Panc1 (cell line): ENCODE data around the gene TRABD2A.

Experiments used
- CTCF ChIP-seq: fragments of 450-650 bp; IDR thresholded peaks from 2 replicates; pipeline ENCODE4 v1.5.1; 2017; ENCODE audit warnings: mild to moderate bottlenecking
- POLR2AphosphoS5 ChIP-seq: IDR thresholded peaks from 2 replicates; pipeline ENCODE4 v1.6.1; 2012; ENCODE audit warnings: mild to moderate bottlenecking, low read depth, low read length, moderate library complexity
- REST ChIP-seq, 2 experiments: IDR thresholded peaks; 2 replicates each; pipeline ENCODE4 v1.6.1; 2011 to 2012; ENCODE audit warnings: low read depth in 2 of 2, control low read depth in 1 of 2, low read length in 1 of 2, mild to moderate bottlenecking in 1 of 2, moderate library complexity in 1 of 2; ENCODE audit not compliant: insufficient read depth in 1 of 2
- SIN3A ChIP-seq: IDR thresholded peaks from 2 replicates; pipeline ENCODE4 v1.6.1; 2012; ENCODE audit warnings: low read depth, mild to moderate bottlenecking, low read length, moderate library complexity, borderline replicate concordance; ENCODE audit not compliant: insufficient read depth
- TCF7L2 ChIP-seq: IDR thresholded peaks from 2 replicates; pipeline ENCODE4 v1.6.1; 2011; ENCODE audit warnings: mild to moderate bottlenecking, low read depth, low read length, inconsistent platforms

GRCh38 chr2:84851876-84852275 lies 29.0 kb downstream of the TRABD2A start:
- TF ChIP-seq CTCF (no peak), POLR2AphosphoS5 (no peak), SIN3A (no peak), REST (IDR thresholded peaks at IDR 0.05; ENCODE audit: insufficient read depth in 1 of 2, low read depth in 2 of 2, low read length in 1 of 2) (no peak), TCF7L2 (no peak)
